ENCODE data around the gene RPL22L1. TPM values are rescaled to one million over a fixed set of nuclear protein-coding genes. Genes with fewer than 3 reads are reported as not detected.
"Not testable (repeated sequence)": the region's sequence is repeated elsewhere in the genome, so short reads cannot be mapped to it uniquely, and the experiment has no call there.

The RPL22L1 gene
- total and polyA plus RNA-seq, 12 donors = 8.9 to 96.2 (median 12.2) TPM

DNA sequence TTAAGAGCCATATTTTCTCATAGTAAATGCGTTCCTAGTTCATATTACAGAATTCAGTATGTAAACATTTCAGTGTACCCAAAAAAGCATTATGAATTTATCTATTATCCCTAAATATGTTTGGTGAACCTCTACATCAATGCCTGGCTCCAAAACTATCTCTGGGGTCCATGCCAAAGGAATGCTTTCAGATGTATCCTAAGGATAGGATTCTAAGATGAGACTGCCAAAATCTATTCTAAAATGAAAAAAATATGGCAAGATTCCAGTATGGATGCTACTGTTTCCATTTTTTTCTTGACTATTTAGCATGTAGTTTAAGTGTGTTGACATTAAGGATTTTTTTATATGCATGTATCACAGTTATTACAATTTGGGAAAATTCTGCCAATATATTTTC is 19.6 kb upstream of the RPL22L1 start:
- Histone ChIP-seq H3K4me3 (no peak overlapping the region), H3K27me3 (no peaks in the 10 kb centered on the region), H3K9me3 (no peaks in the 10 kb centered on the region), H3K4me1 (no peaks in the 10 kb centered on the region), H3K36me3 (peaks cover 0 to 27% (median 0%) of the 10 kb centered on the region in 9 donors), H3K27ac (no peak overlapping the region)
- intact Hi-C loops (cut with DNase I) = no loop called here
- DNase-seq = no peak
- ATAC-seq = no peak
- TF ChIP-seq, protein P1, sequence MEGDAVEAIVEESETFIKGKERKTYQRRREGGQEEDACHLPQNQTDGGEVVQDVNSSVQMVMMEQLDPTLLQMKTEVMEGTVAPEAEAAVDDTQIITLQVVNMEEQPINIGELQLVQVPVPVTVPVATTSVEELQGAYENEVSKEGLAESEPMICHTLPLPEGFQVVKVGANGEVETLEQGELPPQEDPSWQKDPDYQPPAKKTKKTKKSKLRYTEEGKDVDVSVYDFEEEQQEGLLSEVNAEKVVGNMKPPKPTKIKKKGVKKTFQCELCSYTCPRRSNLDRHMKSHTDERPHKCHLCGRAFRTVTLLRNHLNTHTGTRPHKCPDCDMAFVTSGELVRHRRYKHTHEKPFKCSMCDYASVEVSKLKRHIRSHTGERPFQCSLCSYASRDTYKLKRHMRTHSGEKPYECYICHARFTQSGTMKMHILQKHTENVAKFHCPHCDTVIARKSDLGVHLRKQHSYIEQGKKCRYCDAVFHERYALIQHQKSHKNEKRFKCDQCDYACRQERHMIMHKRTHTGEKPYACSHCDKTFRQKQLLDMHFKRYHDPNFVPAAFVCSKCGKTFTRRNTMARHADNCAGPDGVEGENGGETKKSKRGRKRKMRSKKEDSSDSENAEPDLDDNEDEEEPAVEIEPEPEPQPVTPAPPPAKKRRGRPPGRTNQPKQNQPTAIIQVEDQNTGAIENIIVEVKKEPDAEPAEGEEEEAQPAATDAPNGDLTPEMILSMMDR (IDR thresholded peaks at IDR 0.05) = no peak
- WGBS, 2 donors = 73 to 74% methylated on average over 1 of the region's 1 CpG

DNA sequence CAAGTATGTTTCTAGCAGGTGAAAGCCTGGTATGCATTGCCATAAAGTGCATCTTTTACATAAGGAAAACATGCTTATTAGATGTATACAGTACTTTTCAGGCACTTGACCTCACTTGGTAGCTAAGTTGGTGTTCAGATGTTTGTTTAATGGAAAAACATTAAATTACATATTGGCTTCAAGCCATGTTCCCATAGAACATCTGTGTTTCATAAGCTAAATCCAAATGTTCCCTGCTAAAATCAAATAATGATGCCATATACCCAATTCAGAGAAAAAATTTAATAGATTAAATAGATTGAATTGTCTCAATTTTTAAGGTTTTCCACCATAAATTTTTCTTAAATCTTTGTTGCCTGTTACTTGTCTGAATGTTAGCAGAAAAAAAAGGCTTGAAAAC is 19.1 kb upstream of the RPL22L1 start:
- Histone ChIP-seq H3K36me3 (peaks cover 0 to 27% (median 0%) of the 10 kb centered on the region in 9 donors), H3K4me1 (no peaks in the 10 kb centered on the region), H3K27ac (no peak overlapping the region), H3K4me3 (no peak overlapping the region), H3K9me3 (no peaks in the 10 kb centered on the region), H3K27me3 (no peaks in the 10 kb centered on the region)
- intact Hi-C loops (cut with DNase I) = no loop called here
- TF ChIP-seq, protein P1 (IDR thresholded peaks at IDR 0.05) = no peak
- ATAC-seq = no peak
- DNase-seq = no peak

DNA sequence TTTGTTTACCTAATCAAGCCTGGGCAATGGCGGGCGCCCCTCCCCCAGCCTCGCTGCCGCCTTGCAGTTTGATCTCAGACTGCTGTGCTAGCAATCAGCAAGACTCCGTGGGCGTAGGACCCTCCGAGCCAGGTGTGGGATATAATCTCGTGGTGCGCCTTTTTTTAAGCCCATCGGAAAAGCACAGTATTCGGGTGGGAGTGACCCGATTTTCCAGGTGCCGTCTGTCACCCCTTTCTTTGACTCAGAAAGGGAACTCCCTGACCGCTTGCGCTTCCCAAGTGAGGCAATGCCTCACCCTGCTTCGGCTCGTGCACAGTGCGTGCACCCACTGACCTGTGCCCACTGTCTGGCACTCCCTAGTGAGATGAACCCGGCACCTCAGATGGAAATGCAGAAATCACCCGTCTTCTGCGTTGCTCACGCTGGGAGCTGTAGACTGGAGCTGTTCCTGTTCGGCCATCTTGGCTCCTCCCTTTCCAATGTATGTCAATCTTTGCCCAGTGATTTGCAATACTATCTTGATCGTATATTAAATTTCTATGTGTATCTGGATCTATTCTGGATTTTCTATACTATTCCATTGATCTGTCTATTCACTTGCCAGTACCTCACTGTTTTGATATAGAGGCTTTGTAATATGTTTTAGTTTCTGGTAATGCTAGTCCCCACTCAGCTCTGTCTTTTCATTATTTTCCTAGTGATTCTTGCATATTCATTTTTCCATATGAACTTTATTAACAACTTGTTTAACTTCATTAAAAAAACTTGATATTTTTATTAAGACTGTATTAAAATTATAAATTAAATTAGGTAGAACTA is 14.3 kb upstream of the RPL22L1 start:
- H3K27me3 ChIP-seq; H3K4me3 ChIP-seq; H3K36me3 ChIP-seq; H3K9me3 ChIP-seq; DNase-seq; H3K4me1 ChIP-seq; H3K27ac ChIP-seq; ATAC-seq; intact Hi-C loops (cut with DNase I): not testable (repeated sequence)
- 91 to 94% methylated on average over 17 to 20 of the region's 24 CpGs for WGBS, 2 donors

DNA sequence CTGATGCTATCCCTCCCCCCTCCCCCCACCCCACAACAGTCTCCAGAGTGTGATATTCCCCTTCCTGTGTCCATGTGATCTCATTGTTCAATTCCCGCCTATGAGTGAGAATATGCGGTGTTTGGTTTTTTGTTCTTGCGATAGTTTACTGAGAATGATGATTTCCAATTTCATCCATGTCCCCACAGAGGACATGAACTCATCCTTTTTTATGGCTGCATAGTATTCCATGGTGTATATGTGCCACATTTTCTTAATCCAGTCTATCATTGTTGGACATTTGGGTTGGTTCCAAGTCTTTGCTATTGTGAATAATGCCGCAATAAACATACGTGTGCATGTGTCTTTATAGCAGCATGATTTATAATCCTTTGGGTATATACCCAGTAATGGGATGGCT is 8.7 kb upstream of the RPL22L1 start:
- H3K27ac ChIP-seq; intact Hi-C loops (cut with DNase I); ATAC-seq; H3K36me3 ChIP-seq; H3K4me1 ChIP-seq; H3K4me3 ChIP-seq; H3K27me3 ChIP-seq; DNase-seq: not testable (repeated sequence)
- H3K9me3 ChIP-seq = peaks cover 0 to 14% (median 4%) of the 10 kb centered on the region in 11 donors
- WGBS, 2 donors = 81 to 83% methylated on average over 3 of the region's 5 CpGs

DNA sequence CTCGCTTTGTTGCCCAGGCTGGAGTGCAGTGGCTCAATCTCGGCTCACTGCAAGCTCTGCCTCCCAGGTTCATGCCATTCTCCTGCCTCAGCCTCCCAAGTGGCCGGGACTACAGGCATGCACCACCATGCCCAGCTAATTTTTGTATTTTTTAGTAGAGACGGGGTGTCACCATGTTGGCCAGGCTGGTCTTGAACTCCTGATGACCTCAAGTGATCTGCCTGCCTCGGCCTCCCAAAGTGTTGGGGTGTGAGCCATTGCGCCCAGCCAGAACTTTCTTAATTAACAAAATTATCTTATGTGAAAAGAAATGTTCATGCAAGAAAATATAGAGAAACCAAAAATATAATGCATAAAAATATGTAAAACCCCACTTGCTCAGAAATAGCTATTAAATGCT is 7.3 kb upstream of the RPL22L1 start:
- DNase-seq; ATAC-seq; H3K36me3 ChIP-seq; H3K27me3 ChIP-seq; H3K4me3 ChIP-seq; H3K27ac ChIP-seq; H3K4me1 ChIP-seq; intact Hi-C loops (cut with DNase I): not testable (repeated sequence)
- WGBS, 2 donors = 90 to 91% methylated on average over 6 of the region's 6 CpGs
- peaks cover 0 to 14% (median 4%) of the 10 kb centered on the region in 11 donors for H3K9me3 ChIP-seq

DNA sequence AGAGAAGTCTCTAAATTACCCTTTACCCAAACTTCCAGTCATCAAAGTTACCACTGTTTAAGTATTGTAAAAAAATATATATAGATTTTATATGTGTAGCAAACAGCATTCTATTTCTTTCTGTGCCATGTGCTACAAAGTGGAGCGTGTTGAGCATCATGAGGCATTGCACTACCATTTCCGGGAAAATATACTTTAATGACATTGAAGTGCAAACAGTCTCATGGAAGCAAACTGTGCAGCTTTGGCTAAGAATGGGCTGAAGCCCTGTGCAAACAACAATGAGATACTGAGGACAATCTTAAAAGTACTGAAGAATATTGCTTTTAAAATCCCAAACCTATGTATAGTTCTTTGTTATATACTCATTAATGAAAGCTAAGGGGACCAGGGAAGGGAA is 6.5 kb upstream of the RPL22L1 start:
- no peak for DNase-seq
- Histone ChIP-seq H3K27me3 (no peaks in the 10 kb centered on the region), H3K27ac (no peak overlapping the region), H3K4me3 (no peak overlapping the region), H3K4me1 (no peaks in the 10 kb centered on the region), H3K9me3 (peaks cover 0 to 14% (median 4%) of the 10 kb centered on the region in 11 donors), H3K36me3 (no peaks in the 10 kb centered on the region)
- TF ChIP-seq, protein P1 (IDR thresholded peaks at IDR 0.05) = no peak
- whole genome bisulfite sequencing, 2 donors = 89 to 91% methylated on average over 2 of the region's 2 CpGs
- intact Hi-C loops (cut with DNase I) = no loop called here
- ATAC-seq = no peak
